Immature natural killer cell (primary cell): ENCODE results near the gene WASF2. TPM values are rescaled to one million over a fixed set of nuclear protein-coding genes. Genes with fewer than 3 reads are reported as not detected.
"Not testable (repeated sequence)": the region's sequence is repeated elsewhere in the genome, so short reads cannot be mapped to it uniquely, and the experiment has no call there.

Experiments
- DNase-seq, 3 donors: peaks; one replicate each; pipeline ENCODE4 v3.0.0; 2022; ENCODE audit warnings: mixed read lengths in 1 of 3
- H3K27ac Mint-ChIP-seq, 6 donors: one replicate each; pipeline ENCODE4 v1.8.0; 2020; ENCODE audit warnings: mixed read lengths in 6 of 6, mild to moderate bottlenecking in 5 of 6, inconsistent platforms in 4 of 6, moderate library complexity in 3 of 6
- H3K27me3 Mint-ChIP-seq, 3 donors: one replicate each; pipeline ENCODE4 v1.8.0; 2020 to 2021; ENCODE audit warnings: low read depth in 3 of 3, mild to moderate bottlenecking in 3 of 3, mixed read lengths in 3 of 3, moderate library complexity in 3 of 3, inconsistent platforms in 1 of 3
- H3K36me3 Mint-ChIP-seq, 3 donors: one replicate each; pipeline ENCODE4 v1.8.0; 2020; ENCODE audit warnings: mixed read lengths in 3 of 3, inconsistent platforms in 2 of 3, mild to moderate bottlenecking in 2 of 3
- H3K4me1 Mint-ChIP-seq, 2 donors: one replicate each; pipeline ENCODE4 v1.8.0; 2020; ENCODE audit warnings: inconsistent platforms in 2 of 2, mild to moderate bottlenecking in 2 of 2, mixed read lengths in 2 of 2, moderate library complexity in 1 of 2
- H3K4me3 Mint-ChIP-seq, 5 donors: one replicate each; pipeline ENCODE4 v1.8.0; 2020; ENCODE audit warnings: mild to moderate bottlenecking in 5 of 5, mixed read lengths in 5 of 5, inconsistent platforms in 3 of 5, moderate library complexity in 3 of 5
- H3K9me3 Mint-ChIP-seq, 6 donors: one replicate each; pipeline ENCODE4 v1.8.0; 2020; ENCODE audit warnings: mild to moderate bottlenecking in 6 of 6, mixed read lengths in 6 of 6, inconsistent platforms in 4 of 6, moderate library complexity in 3 of 6
- polyA plus RNA-seq, 3 donors: library from polyadenylated mRNA; unstranded; fragments of 300-500 nt; fragmentation: Illumina TruSeq; gene quantifications; one replicate each; pipeline ENCODE4 v1.2.3, GENCODE V29; 2021

The WASF2 gene
- polyA plus RNA-seq, 3 donors from 2014 or later, result 36.6 to 90.0 (median 39.5) TPM

DNA sequence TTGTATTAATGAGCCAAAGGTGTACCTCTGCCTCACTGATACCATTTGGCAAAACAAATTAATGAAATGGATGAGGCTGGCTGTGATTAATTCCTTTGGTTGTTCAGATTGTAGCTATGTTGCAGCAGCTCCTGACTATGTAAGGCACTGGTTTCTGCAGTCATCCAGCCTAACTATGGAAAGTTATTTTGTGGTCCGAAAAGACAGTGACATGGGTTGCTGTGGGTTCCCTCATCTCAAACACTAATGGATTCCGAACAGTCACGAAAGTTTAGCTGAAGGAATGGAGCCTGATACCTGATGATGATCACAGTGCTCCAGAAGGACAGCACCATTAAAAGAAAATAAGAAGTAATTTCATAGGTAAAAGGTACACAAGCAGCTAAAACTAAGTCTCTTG, 42.6 kb downstream of the WASF2 start:
- Mint-ChIP-seq H3K27ac (peak overlapping the region in 3 of 6 donors; percentile 18 to 44 (median 29)), H3K4me3 (no peak overlapping the region), H3K4me1 (peaks cover 36 to 68% of the 10 kb centered on the region in 2 donors), H3K36me3 (peaks cover 0 to 5% (median 0%) of the 10 kb centered on the region in 3 donors), H3K27me3 (no peaks in the 10 kb centered on the region), H3K9me3 (no peaks in the 10 kb centered on the region)
- DNase-seq, result no peak

DNA sequence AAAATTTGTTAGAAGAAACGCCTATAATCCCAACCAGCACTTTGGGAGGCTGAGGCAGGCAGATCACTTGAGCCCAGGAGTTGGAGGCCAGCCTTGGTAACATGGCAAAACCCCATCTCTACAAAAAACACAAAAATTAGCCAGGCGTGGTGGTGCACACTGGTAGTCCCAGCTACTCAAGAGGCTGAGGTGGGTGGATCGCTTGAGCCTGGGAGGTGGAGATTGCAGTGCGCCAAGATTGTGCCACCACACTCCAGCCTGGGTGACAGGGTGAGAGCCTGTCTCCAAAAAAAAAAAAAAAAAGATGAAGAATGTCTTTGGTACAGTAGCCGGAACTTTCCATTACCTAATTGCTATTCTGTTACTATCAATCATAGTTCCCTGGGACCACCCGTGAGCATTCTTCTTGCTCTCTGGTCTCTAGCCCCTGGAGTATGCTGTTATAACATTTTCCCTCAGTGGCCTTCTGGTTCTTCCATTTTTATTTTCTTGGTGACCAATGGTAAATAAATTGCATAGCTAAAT, 43.4 kb downstream of the WASF2 start:
- H3K4me3 Mint-ChIP-seq, result no peak overlapping the region
- peaks cover 35 to 63% of the 10 kb centered on the region in 2 donors for H3K4me1 Mint-ChIP-seq
- no peak overlapping the region for H3K27ac Mint-ChIP-seq

DNA sequence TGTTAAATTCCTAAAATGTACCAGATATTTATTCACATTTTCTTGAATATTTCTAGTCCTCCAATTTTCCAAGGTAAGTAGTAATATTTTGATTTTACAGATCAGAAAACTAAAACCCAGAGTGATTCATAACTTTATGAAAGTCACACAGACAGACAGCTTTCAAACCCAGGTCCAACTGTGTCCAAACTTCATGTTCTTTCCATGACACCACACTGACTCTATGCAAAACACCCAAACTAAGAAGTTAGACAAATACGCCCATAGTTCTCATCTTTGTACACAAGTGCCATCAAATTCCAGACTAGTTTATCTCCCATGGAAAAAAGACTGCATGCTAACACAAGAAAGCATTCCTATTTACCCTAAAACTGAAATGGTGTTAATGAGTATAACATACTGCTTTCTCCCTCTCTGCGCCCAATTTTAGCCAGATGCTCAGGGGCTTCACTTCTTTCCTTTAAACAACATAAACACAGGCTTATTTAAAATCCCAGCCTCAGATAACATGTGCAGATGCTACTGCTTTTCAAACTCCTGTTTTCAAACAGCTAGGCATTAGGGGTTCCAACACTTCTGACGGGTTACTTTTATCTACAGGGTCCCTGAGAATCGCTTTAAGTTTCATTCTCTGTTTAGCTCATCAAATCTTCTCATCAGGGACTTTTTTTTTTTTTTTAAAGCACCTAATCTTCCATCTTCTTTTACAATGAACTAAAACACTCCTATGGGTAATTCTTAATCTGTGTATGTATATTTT, 44.6 kb downstream of the WASF2 start:
- peaks cover 27 to 51% of the 10 kb centered on the region in 2 donors for H3K4me1 Mint-ChIP-seq
- H3K27me3 Mint-ChIP-seq, result no peaks in the 10 kb centered on the region
- no peak overlapping the region for H3K4me3 Mint-ChIP-seq
- no peak for DNase-seq
- peak overlapping the region in 5 of 6 donors; percentile 19 to 83 (median 58) for H3K27ac Mint-ChIP-seq
- peaks cover 0 to 5% (median 0%) of the 10 kb centered on the region in 3 donors for H3K36me3 Mint-ChIP-seq
- H3K9me3 Mint-ChIP-seq, result no peaks in the 10 kb centered on the region

More for the DNA sequence above, 43.4 kb downstream of the WASF2 start:
- Mint-ChIP-seq H3K36me3 (peaks cover 0 to 5% (median 0%) of the 10 kb centered on the region in 3 donors), H3K9me3 (no peaks in the 10 kb centered on the region), H3K27me3 (no peaks in the 10 kb centered on the region)
- no peak for DNase-seq

DNA sequence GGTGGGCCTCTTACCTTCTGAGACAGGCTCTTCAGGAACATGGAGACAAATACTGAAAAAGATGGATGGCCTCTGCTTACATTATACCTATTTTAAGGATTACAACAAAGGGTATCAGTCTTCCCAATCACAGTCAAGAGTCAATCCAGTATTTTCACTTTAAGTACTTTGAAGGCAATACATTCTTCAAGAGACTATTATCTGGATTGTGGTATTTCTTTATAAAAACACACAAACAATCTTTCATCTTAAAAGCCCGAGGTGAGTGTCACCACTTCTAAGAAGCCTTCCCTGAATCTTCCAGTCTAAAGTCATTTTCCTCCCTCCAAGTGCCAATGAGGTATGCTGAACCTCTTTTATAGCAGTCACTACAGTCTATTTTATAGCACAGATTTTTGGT, 45.3 kb downstream of the WASF2 start:
- no peak for DNase-seq
- Mint-ChIP-seq H3K27ac (peak overlapping the region in 5 of 6 donors; percentile 18 to 58 (median 44)), H3K4me3 (no peak overlapping the region), H3K36me3 (peaks cover 0 to 5% (median 4%) of the 10 kb centered on the region in 3 donors), H3K9me3 (no peaks in the 10 kb centered on the region), H3K4me1 (peaks cover 29 to 54% of the 10 kb centered on the region in 2 donors), H3K27me3 (no peaks in the 10 kb centered on the region)

DNA sequence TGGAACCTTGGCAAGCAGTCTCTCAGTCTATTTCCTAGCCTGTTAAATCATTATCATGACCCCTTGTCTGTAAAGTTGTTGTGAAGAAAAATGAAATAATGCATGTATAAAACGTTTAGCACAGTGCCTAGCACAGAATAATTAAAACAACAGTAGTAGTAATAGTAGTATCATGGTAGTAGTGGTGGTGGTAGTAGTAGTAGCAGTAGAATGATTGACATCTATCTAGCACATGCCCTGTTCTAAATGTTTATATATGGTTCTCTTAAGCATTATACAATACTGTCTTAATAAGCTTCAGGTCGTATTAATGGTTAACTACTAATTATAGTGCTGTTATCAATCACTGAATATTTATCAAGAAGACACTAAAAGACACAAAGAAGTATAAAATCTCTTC, 50.8 kb downstream of the WASF2 start:
- Mint-ChIP-seq H3K36me3 (peaks cover 0 to 4% (median 0%) of the 10 kb centered on the region in 3 donors), H3K4me1 (peaks cover 60 to 62% of the 10 kb centered on the region in 2 donors), H3K27me3 (no peaks in the 10 kb centered on the region), H3K9me3 (no peaks in the 10 kb centered on the region), H3K4me3 (no peak overlapping the region), H3K27ac (peak overlapping the region; percentile 39 to 94 (median 75))
- DNase-seq, result no peak

DNA sequence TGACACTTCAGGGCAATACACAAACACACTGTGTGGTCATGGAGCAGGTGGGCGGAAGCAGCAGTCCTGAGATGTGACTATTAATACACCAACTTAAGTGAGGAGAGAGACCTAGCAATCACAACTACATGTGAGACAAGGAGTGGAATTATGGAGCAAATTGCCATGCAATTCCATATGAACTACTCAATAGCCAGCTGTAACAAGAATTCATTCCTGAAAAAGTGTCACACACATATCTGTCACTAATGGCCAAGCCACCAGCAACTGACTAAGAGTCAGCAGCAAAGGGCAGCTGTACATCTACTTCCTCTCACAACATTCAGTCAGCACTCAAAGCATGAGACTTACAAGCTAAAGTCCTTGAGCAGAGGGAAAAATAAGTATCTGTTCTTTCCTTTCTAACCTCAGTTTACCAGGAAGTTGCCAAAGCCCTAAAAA, 51.3 kb downstream of the WASF2 start:
- Mint-ChIP-seq H3K4me3 (peak overlapping the region in 4 of 5 donors; percentile 33 to 57 (median 52)), H3K27ac (peak overlapping the region; percentile 35 to 94 (median 71)), H3K4me1 (peaks cover 62 to 64% of the 10 kb centered on the region in 2 donors), H3K9me3 (no peaks in the 10 kb centered on the region), H3K27me3 (no peaks in the 10 kb centered on the region), H3K36me3 (peaks cover 0 to 4% (median 0%) of the 10 kb centered on the region in 3 donors)
- DNase-seq, result no peak

DNA sequence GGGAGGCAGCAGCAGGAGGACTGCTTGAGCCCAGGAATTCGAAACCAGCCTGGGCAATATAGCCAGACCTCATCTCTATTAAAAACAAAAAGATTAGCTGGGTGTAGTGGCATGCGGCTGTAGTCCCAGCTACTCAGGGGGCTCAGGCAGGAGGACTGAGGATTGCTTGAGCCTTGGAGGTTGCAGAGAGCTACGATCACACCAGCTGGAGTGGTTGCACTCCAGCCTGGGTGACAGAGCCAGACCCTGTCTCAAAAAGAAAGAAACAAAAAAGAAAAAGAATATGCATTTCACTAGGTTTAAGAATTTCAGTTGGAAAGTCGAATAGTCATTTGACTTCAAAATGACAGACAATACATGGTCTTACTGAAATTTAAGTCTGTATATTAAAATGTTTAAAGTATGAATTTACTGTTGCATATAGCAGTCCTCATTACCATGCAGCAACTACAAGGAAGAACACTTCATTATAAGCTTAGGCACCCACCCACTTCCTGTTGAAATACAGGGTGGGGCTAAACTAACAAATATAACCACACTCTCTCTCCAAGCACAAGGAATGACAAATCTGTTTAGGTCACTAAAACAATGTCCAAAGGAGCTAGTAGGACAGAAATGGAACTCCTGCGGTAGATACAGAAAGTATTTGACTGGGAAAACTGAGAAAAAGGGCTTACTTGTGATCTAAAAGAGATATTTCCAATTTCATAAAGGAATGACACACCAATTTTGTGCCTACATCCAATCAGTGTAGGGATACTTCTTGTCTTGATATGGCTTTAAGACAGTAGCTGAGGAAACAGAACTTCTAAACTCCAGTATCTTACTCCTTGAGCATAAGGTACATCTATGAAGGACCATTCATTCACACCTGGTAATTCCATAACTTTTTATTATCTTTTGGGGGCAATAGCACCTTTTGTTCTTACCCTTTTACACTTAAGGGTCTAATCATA, 53.5 kb downstream of the WASF2 start:
- Mint-ChIP-seq H3K9me3 (no peaks in the 10 kb centered on the region), H3K36me3 (peaks cover 0 to 4% (median 0%) of the 10 kb centered on the region in 3 donors), H3K27me3 (no peaks in the 10 kb centered on the region), H3K4me1 (peaks cover 73 to 78% of the 10 kb centered on the region in 2 donors), H3K4me3 (peak overlapping the region; percentile 75 to 83 (median 80)), H3K27ac (peak overlapping the region; percentile 83 to 96 (median 92))
- peak; percentile 48 to 55 (median 50) for DNase-seq

DNA sequence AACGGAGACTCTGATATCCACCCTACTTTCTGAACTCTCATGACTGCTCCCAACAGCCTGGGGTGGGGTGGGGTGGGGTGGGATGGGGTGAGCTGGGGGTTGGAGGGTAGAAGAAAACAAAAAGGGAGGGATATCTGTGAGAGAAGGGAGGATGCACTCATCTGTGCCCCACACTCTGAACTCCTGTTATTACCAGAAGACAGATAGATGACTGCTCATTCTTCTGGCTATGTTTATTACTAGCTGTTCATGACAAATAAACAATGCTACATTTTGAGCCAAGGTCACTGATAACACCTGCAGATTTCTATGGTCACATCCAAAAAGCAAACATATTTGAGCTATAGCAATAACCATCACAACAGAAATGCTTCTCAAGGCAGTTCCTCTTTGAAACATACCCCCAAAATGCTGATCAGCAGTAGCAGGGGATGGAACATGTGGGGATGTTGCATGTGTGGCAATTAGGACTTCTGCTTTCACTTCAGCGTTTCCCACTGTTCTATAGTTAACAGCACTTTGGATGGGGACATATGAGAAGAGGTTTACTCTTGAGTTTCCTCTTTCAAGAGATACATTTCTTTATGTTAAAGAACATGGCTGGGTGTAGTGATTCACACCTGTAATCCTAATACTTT, 54.3 kb downstream of the WASF2 start:
- peaks cover 81 to 86% of the 10 kb centered on the region in 2 donors for H3K4me1 Mint-ChIP-seq
- H3K27me3 Mint-ChIP-seq, result no peaks in the 10 kb centered on the region
- H3K4me3 Mint-ChIP-seq, result peak overlapping the region; percentile 75 to 83 (median 80)
- H3K9me3 Mint-ChIP-seq, result no peaks in the 10 kb centered on the region
- H3K36me3 Mint-ChIP-seq, result peaks cover 0 to 4% (median 0%) of the 10 kb centered on the region in 3 donors
- DNase-seq, result no peak
- peak overlapping the region; percentile 83 to 96 (median 92) for H3K27ac Mint-ChIP-seq

DNA sequence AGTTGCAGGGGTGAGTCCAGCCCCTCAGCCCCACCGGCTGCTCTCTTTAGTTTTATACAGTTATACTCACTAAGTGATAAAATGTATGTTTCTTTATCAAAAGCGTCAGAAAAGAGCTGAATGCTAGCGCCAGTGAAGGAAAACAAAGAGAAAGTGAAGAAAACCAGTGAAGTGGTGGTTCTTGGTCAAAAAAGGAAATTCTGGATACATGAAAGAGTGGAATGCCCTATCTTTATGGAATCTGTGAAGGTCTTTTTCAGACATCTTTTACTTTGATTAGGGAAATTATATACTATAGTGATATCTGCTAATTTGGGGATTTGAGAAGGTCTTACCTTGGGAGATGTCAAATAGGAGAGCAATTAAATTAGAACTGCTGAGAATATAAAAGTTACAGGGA, 56.3 kb downstream of the WASF2 start:
- peaks cover 86 to 87% of the 10 kb centered on the region in 2 donors for H3K4me1 Mint-ChIP-seq
- DNase-seq, result no peak
- no peaks in the 10 kb centered on the region for H3K9me3 Mint-ChIP-seq
- H3K36me3 Mint-ChIP-seq, result no peaks in the 10 kb centered on the region
- peak overlapping the region; percentile 58 to 94 (median 88) for H3K27ac Mint-ChIP-seq
- peak overlapping the region in 1 of 5 donors; percentile 18 for H3K4me3 Mint-ChIP-seq
- H3K27me3 Mint-ChIP-seq, result no peaks in the 10 kb centered on the region

DNA sequence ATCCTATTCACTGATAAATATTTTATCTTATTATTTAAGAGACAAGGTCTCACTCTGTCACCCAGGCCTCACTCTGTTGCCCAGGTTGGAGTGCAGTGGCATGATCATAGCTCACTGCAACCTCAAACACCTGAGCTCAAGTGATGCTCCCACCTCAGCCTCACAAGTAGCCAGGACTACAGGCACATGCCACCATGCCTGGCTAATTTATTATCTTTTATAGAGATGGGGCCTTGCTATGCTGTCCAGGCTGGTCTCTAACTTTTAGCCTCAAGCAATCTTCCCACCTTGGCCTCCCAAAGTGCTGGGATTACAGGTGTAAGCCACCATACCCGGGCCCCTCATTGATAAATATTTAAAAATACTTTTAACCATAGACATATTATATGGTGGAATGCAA, 57.2 kb downstream of the WASF2 start:
- not testable (repeated sequence) for H3K9me3 Mint-ChIP-seq

DNA sequence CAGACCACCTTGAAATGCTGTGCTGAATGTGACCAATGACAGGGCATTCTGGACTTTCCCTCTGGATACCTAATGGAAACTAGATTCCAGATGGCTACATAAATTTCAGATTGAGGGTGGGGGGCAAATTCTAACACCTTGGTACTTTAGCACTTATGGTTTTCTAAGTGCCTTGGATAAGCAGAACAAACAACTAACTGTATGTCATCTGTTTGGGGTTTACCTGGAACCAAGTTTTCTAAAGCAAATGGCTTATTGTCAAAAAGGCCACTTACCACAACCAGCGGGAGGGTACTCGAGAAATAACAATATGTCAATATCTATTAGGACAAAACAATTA, 58.4 kb downstream of the WASF2 start:
- H3K36me3 Mint-ChIP-seq, result no peaks in the 10 kb centered on the region
- no peaks in the 10 kb centered on the region for H3K9me3 Mint-ChIP-seq
- H3K4me1 Mint-ChIP-seq, result peaks cover 84 to 85% of the 10 kb centered on the region in 2 donors
- DNase-seq, result no peak
- no peaks in the 10 kb centered on the region for H3K27me3 Mint-ChIP-seq
- H3K4me3 Mint-ChIP-seq, result peak overlapping the region in 2 of 5 donors; percentile 21 to 60
- peak overlapping the region; percentile 68 to 92 (median 88) for H3K27ac Mint-ChIP-seq

More for the DNA sequence above, 57.2 kb downstream of the WASF2 start:
- H3K4me3 Mint-ChIP-seq, H3K36me3 Mint-ChIP-seq, DNase-seq, H3K27me3 Mint-ChIP-seq: not testable (repeated sequence)
- Mint-ChIP-seq H3K27ac (peak overlapping the region in 3 of 6 donors; percentile 74 to 94 (median 87)), H3K4me1 (peaks cover 86 to 87% of the 10 kb centered on the region in 2 donors)

DNA sequence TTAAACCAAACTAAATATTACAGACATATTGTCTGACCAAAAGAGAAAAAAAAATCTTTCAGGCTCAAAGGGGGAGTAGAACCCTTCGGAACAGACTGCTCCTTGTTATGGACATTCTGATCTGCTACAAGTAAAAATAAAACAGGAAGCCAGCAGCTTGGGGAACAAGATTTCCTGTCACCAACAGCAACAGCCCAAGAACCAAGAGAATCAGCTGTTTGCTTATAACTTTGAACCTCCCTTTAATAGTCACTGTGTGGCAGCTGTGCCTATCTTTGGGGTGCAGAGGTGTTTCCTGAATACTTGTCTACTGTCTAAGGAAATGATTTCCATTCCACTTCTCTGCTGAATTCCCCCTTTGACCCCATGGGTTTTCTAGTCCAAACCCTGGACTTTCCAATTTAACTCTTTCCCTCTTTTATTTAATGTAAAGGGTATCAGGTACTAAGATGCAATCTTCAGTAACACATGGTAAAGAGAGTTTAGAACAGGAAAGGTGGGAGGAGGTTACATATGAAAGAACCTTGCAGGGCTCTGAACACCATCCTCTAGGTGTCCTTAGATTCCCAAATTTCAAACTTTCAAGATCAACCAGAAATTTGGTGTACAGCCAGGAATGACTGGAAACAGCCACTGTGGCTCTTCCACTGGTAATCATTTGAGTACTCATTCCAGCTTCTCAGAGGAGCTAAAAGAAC, 58.9 kb downstream of the WASF2 start:
- peak overlapping the region; percentile 68 to 92 (median 88) for H3K27ac Mint-ChIP-seq

More for the DNA sequence above, 58.9 kb downstream of the WASF2 start:
- DNase-seq, result peak in 2 of 3 donors; percentile 19 to 22
- peaks cover 1 to 3% (median 3%) of the 10 kb centered on the region in 3 donors for H3K36me3 Mint-ChIP-seq
- peaks cover 82 to 83% of the 10 kb centered on the region in 2 donors for H3K4me1 Mint-ChIP-seq
- H3K4me3 Mint-ChIP-seq, result peak overlapping the region; percentile 60 to 78 (median 69)
- no peaks in the 10 kb centered on the region for H3K9me3 Mint-ChIP-seq
- no peaks in the 10 kb centered on the region for H3K27me3 Mint-ChIP-seq
